DOHH2 (cell line): ENCODE data around the gene RSU1.

Experiments
- CTCF ChIP-seq: fragments of 200-600 bp; sonication (generic); IDR thresholded peaks from one replicate; pipeline ENCODE4 v1.5.1; 2014; ENCODE audit warnings: antibody characterized with exemption, mild to moderate bottlenecking, low read depth, low read length; ENCODE audit not compliant: poor library complexity, severe bottlenecking
- EZH2phosphoT487 ChIP-seq: fragments of 200-600 bp; sonication (generic); IDR thresholded peaks from 2 replicates; pipeline ENCODE4 v1.6.1; 2017; ENCODE audit warnings: borderline replicate concordance, mild to moderate bottlenecking, antibody characterized with exemption, low read length, moderate library complexity, mixed read lengths

- TF ChIP-seq CTCF, result no peak
- no peak for TF ChIP-seq EZH2phosphoT487
Observed at GRCh38 chr10:16717622-16718395, 99.4 kb downstream of the RSU1 start.
